CD14-positive monocyte (primary cell): Measurements from ENCODE around the gene TLCD3B. TPM values are rescaled to one million over a fixed set of nuclear protein-coding genes. Genes with fewer than 3 reads are reported as not detected.
"Not testable (repeated sequence)": the region's sequence is repeated elsewhere in the genome, so short reads cannot be mapped to it uniquely, and the experiment has no call there.

Experiments
- DNase-seq, 3 donors: peaks; one replicate each; pipeline ENCODE4 v3.0.0-alpha.2; 2011 to 2022
- H2AFZ ChIP-seq: 2 replicates; pipeline ENCODE4 v1.6.0; 2012; ENCODE audit warnings: mild to moderate bottlenecking, low read depth, low read length, inconsistent platforms; ENCODE audit not compliant: insufficient read depth, poor library complexity, severe bottlenecking
- H3K27ac ChIP-seq, 2 donors: 1 replicate in 1 of 2; 2 replicates in 1 of 2; pipeline ENCODE4 v1.5.1; 2012 to 2013; ENCODE audit warnings: low read length in 2 of 2, control low read depth in 1 of 2, inconsistent platforms in 1 of 2, low read depth in 1 of 2, mild to moderate bottlenecking in 1 of 2
- H3K27me3 ChIP-seq, 2 donors: one replicate each; pipeline versions ENCODE4 v1.6.0 to v1.6.1; 2011 to 2013; ENCODE audit warnings: low read length in 2 of 2; ENCODE audit not compliant: control insufficient read depth in 2 of 2, insufficient read depth in 2 of 2
- H3K36me3 ChIP-seq, 2 donors: replicated peaks in 1 of 2; 1 replicate in 1 of 2; 2 replicates in 1 of 2; pipeline versions ENCODE4 v1.5.1 to v1.6.1; 2012 to 2013; ENCODE audit warnings: low read length in 2 of 2, control low read depth in 1 of 2, inconsistent platforms in 1 of 2, mild to moderate bottlenecking in 1 of 2; ENCODE audit not compliant: insufficient read depth in 2 of 2, control insufficient read depth in 1 of 2
- H3K4me1 ChIP-seq, 2 donors: 1 replicate in 1 of 2; 2 replicates in 1 of 2; pipeline versions ENCODE4 v1.5.1 to v1.6.1; 2012 to 2013; ENCODE audit warnings: low read length in 2 of 2, control low read depth in 1 of 2, inconsistent platforms in 1 of 2, mild to moderate bottlenecking in 1 of 2, moderate library complexity in 1 of 2; ENCODE audit not compliant: insufficient read depth in 2 of 2, control insufficient read depth in 1 of 2
- H3K4me2 ChIP-seq: replicated peaks from 2 replicates; pipeline ENCODE3; 2012; ENCODE audit warnings: low read length, moderate library complexity, mild to moderate bottlenecking; ENCODE audit not compliant: poor library complexity, severe bottlenecking; ENCODE audit errors: extremely low read depth
- H3K4me3 ChIP-seq, 3 experiments: fragments of 200-600 bp in 1 of 3; sonication (generic) in 1 of 3; replicated peaks in 1 of 3; 1 replicate in 2 of 3; 2 replicates in 1 of 3; pipeline ENCODE4 v1.5.1; 2011 to 2013; ENCODE audit warnings: low read length in 3 of 3, mild to moderate bottlenecking in 3 of 3, control low read depth in 2 of 3, low read depth in 2 of 3, inconsistent platforms in 1 of 3, moderate library complexity in 1 of 3
- H3K79me2 ChIP-seq: 2 replicates; pipeline ENCODE4 v1.6.0; 2012; ENCODE audit warnings: mild to moderate bottlenecking, control low read depth, inconsistent platforms, low read length, moderate library complexity; ENCODE audit not compliant: insufficient read depth
- H3K9ac ChIP-seq: 2 replicates; pipeline ENCODE4 v1.6.0; 2017; ENCODE audit warnings: low read length, mild to moderate bottlenecking; ENCODE audit not compliant: insufficient read depth, poor library complexity, severe bottlenecking
- H3K9me3 ChIP-seq, 2 donors: replicated peaks in 1 of 2; 1 replicate in 1 of 2; 2 replicates in 1 of 2; pipeline versions ENCODE4 v1.5.1 to v1.6.1; 2012 to 2013; ENCODE audit warnings: low read length in 2 of 2, control low read depth in 1 of 2; ENCODE audit not compliant: control insufficient read depth in 1 of 2, insufficient read depth in 1 of 2
- H4K20me1 ChIP-seq: 2 replicates; pipeline ENCODE4 v1.6.0; 2012; ENCODE audit warnings: mild to moderate bottlenecking, low read length, control low read depth, moderate library complexity; ENCODE audit not compliant: insufficient read depth
- H3K27ac Mint-ChIP-seq, 7 donors: one replicate each; pipeline ENCODE4 v1.8.0; 2020; ENCODE audit warnings: mild to moderate bottlenecking in 7 of 7, mixed read lengths in 7 of 7, moderate library complexity in 6 of 7, inconsistent platforms in 2 of 7
- H3K27me3 Mint-ChIP-seq, 3 donors: one replicate each; pipeline ENCODE4 v1.8.0; 2021 to 2022; ENCODE audit warnings: low read depth in 3 of 3, mild to moderate bottlenecking in 3 of 3, mixed read lengths in 3 of 3, moderate library complexity in 3 of 3, inconsistent platforms in 1 of 3
- H3K36me3 Mint-ChIP-seq, 2 donors: one replicate each; pipeline ENCODE4 v1.8.0; 2020; ENCODE audit warnings: mixed read lengths in 2 of 2, inconsistent platforms in 1 of 2, mild to moderate bottlenecking in 1 of 2
- H3K4me1 Mint-ChIP-seq: one replicate; pipeline ENCODE4 v1.8.0; 2020; ENCODE audit warnings: mild to moderate bottlenecking, mixed read lengths
- H3K4me3 Mint-ChIP-seq, 2 donors: one replicate each; pipeline ENCODE4 v1.8.0; 2020; ENCODE audit warnings: mild to moderate bottlenecking in 2 of 2, mixed read lengths in 2 of 2, moderate library complexity in 1 of 2
- H3K9me3 Mint-ChIP-seq, 7 donors: one replicate each; pipeline ENCODE4 v1.8.0; 2020 to 2022; ENCODE audit warnings: mixed read lengths in 7 of 7, mild to moderate bottlenecking in 6 of 7, moderate library complexity in 6 of 7, inconsistent platforms in 2 of 7
- CTCF ChIP-seq: fragments of 200-600 bp; IDR thresholded peaks from one replicate; pipeline ENCODE4 v1.8.0; 2022; ENCODE audit warnings: antibody characterized with exemption, mild to moderate bottlenecking
- WGBS: methylation state at CpG from one replicate; pipeline ENCODE4 v1.1.5; 2013; ENCODE audit warnings: missing lambda C conversion rate; ENCODE audit not compliant: insufficient coverage; 5-methylcytosine and 5-hydroxymethylcytosine counted together
- intact Hi-C, 2 donors: fragments of 100-400 bp; cut with micrococcal nuclease; formaldehyde crosslinking; loops; one replicate each; pipeline versions ENCODE4 v1.15.0 to v1.15.1; 2023
- polyA plus RNA-seq, 3 donors: library from polyadenylated mRNA; depleted of rRNA in 1 of 3; unstranded in 2 of 3; stranded (reverse) in 1 of 3; fragments of 300-500 nt in 2 of 3; fragments of >200 nt in 1 of 3; fragmentation: Illumina TruSeq in 2 of 3; gene quantifications; 1 replicate in 2 of 3; 2 replicates in 1 of 3; pipeline ENCODE4 v1.2.3, GENCODE V29; 2012 to 2021

TLCD3B gene
- polyA plus RNA-seq, 3 donors: not detected

- Histone ChIP-seq H3K27ac (no peak overlapping the region), H3K79me2 (no peaks in the 10 kb centered on the region), H3K4me2 (no peak overlapping the region), H2AFZ (no peak overlapping the region), H4K20me1 (no peaks in the 10 kb centered on the region), H3K36me3 (no peaks in the 10 kb centered on the region), H3K4me1 (peaks cover 11 to 15% of the 10 kb centered on the region in 2 donors), H3K9ac (no peak overlapping the region), H3K27me3 (peaks cover 2 to 10% of the 10 kb centered on the region in 2 donors), H3K9me3 (no peaks in the 10 kb centered on the region), H3K4me3 (no peak overlapping the region)
- no CpG with 5 or more reads among the region's 2 CpGs for WGBS
- no peak for TF ChIP-seq CTCF
- Mint-ChIP-seq H3K4me3 (no peak overlapping the region), H3K4me1 (peaks cover 14% of the 10 kb centered on the region), H3K27ac (no peak overlapping the region), H3K27me3 (peaks cover 17 to 31% (median 27%) of the 10 kb centered on the region in 3 donors), H3K9me3 (peaks cover 0 to 3% (median 2%) of the 10 kb centered on the region in 7 donors), H3K36me3 (no peaks in the 10 kb centered on the region)
- intact Hi-C loops: no loop called here
- no peak for DNase-seq
These were observed 13.8 kb downstream of the TLCD3B start for GRCh38 chr16:30017277-30017656.

- no peak overlapping the region for H3K4me3 Mint-ChIP-seq
- peaks cover 23 to 36% (median 32%) of the 10 kb centered on the region in 3 donors for H3K27me3 Mint-ChIP-seq
- intact Hi-C loops: no loop called here
These were observed 14.4 kb downstream of the TLCD3B start for GRCh38 chr16:30016555-30017276.

GRCh38 chr16:30015450-30015849, 15.6 kb downstream of the TLCD3B start:
- H2AFZ ChIP-seq, DNase-seq, H3K4me1 Mint-ChIP-seq, H3K4me2 ChIP-seq, H3K36me3 ChIP-seq, H3K36me3 Mint-ChIP-seq, H4K20me1 ChIP-seq, H3K9ac ChIP-seq, H3K4me3 ChIP-seq, intact Hi-C loops, H3K79me2 ChIP-seq, H3K27ac ChIP-seq, H3K4me3 Mint-ChIP-seq: not testable (repeated sequence)
- Histone ChIP-seq H3K9me3 (peaks cover 0 to 11% of the 10 kb centered on the region in 2 donors), H3K27me3 (peaks cover 13 to 25% of the 10 kb centered on the region in 2 donors), H3K4me1 (peaks cover 8 to 14% of the 10 kb centered on the region in 2 donors)
- WGBS: 93% methylated on average over 5 of the region's 7 CpGs
- Mint-ChIP-seq H3K27ac (peak overlapping the region in 1 of 7 donors; percentile 37), H3K9me3 (peaks cover under 1 to 12% (median 3%) of the 10 kb centered on the region in 7 donors), H3K27me3 (peaks cover 29 to 47% (median 39%) of the 10 kb centered on the region in 3 donors)

More at GRCh38 chr16:30016555-30017276, 14.4 kb downstream of the TLCD3B start:
- TF ChIP-seq CTCF: no peak
- Histone ChIP-seq H3K4me3 (no peak overlapping the region), H4K20me1 (no peaks in the 10 kb centered on the region), H3K4me1 (peaks cover 10 to 13% of the 10 kb centered on the region in 2 donors), H2AFZ (no peak overlapping the region), H3K27me3 (peaks cover 7 to 16% of the 10 kb centered on the region in 2 donors), H3K79me2 (no peaks in the 10 kb centered on the region), H3K4me2 (no peak overlapping the region), H3K36me3 (no peaks in the 10 kb centered on the region), H3K9ac (no peak overlapping the region), H3K27ac (no peak overlapping the region), H3K9me3 (peaks cover 0 to 5% of the 10 kb centered on the region in 2 donors)
- WGBS: 91% methylated on average over 4 of the region's 8 CpGs
- H3K9me3 Mint-ChIP-seq: peaks cover 0 to 8% (median 5%) of the 10 kb centered on the region in 7 donors
- peaks cover 15% of the 10 kb centered on the region for H3K4me1 Mint-ChIP-seq
- H3K36me3 Mint-ChIP-seq: peaks cover 0 to 2% of the 10 kb centered on the region in 2 donors
- peak overlapping the region in 1 of 7 donors; percentile 81 for H3K27ac Mint-ChIP-seq
- DNase-seq: no peak
